ENCODE results near the gene RAB31.
A peak's percentile ranks its signal among the peaks of the same experiment; 100 is the strongest.
"Not testable (repeated sequence)": the region's sequence is repeated elsewhere in the genome, so short reads cannot be mapped to it uniquely, and the experiment has no call there.

RAB31 gene

DNA sequence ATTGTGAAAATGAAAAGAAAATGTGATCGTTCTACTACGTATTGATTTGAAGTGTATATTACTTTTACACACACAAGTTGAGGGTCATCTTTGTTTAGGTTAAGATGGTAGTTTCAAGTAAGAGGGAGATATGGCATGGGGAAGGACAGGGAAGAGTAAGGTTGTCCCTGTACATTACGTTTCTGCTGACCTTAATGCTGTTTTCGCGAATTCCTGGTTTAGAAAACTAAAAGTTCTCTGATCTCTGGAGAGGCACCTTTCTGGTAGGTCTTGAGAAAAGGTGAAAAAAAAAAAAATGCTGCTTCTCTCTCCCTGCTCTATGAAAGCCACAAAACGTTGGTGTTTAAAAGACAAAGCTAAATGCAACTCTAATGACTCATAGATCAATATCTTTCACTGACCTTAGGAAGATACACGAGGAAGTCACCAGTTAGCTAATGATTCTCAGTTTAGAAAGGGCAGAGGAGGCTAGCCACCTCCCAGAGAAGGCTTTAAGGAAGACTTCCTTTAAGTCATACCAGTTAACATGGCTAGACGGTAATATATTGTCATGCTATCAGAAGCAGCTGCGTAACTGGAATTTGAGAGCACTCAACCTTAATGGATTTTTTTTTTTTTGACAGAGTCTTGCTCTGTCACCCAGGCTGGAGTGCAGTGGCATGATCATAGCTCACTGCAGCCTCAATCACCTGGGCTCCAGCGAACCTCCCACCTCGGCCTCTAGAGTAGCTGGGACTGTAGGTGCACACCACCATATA is 190.9 kb downstream of the RAB31 start:
- DNase-seq: peak; percentile 19

DNA sequence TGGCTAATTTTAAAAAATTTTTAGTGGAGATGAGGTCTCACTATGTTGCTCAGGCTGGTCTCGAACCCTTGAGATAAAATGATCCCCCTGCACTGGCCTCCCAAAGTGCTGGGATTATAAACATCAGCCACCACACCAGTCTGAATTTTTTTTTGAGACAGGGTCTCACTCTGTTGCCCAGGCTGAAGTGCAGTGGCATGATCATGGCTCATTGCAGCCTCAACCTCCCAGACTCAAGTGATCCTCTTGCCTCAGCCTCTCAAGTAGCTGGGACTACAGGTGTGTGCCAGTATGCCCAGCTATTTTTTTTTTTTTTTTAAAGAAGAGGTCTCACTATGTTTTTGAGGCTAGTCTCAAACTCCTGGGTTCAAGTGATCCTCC is 191.4 kb downstream of the RAB31 start:
- DNase-seq: not testable (repeated sequence)

DNA sequence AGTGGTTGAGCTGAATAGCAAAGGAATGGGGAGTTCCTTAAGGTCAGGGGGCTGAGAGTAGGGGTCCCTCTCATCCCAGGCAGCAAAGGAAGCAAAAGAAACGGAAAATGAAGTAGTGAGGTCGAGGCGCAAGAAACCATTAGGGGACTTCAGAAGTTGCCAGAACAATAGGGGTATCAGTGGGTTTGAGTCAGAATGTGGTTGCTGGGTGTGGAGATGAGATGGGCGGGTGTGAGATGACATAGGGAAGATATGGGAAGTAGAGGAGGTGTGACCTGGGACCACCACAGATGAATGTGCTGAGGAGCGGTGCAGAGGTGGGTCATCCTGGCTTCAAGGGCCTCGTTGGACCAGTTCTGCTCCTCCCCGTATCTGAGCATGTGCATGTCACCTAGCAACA is 192.6 kb downstream of the RAB31 start:
- DNase-seq: no peak

DNA sequence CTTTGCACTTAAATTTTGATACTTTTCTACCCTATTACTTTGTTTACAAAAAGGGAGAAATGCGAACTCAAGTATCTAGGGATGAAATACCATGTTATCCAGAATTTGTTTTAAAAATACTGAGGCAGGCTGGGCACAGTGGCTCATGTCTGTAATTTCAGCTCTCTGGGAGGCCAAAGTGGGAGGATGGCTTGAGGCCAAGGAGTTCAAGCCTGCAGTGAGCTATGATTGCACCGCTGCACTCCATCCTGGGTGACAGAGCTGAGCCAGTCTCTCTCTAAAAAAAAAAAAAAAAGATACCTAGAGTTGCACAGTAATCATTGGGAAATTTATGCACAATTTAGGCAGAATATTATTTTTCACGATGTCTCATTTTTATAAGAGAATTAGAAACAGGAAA is 193.3 kb downstream of the RAB31 start:
- no peak for DNase-seq

DNA sequence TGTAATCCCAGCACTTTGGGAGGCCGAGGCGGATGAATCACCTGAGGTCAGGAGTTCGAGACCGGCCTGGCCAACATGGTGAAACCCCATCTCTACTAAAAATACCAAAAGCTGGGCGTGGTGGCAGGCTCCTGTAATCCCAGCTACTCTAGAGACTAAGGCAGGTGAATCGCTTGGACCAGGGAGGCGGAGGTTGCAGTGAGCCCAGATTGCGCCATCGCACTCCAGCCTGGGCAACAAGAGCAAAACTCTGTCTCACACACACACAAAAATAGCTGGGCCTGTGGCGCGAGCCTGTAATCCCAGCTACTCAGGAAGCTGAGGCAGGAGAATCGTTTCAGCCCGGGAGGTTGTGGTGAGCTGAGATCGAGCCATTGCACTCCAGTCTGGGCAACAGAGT is 194.2 kb downstream of the RAB31 start:
- DNase-seq: not testable (repeated sequence)

DNA sequence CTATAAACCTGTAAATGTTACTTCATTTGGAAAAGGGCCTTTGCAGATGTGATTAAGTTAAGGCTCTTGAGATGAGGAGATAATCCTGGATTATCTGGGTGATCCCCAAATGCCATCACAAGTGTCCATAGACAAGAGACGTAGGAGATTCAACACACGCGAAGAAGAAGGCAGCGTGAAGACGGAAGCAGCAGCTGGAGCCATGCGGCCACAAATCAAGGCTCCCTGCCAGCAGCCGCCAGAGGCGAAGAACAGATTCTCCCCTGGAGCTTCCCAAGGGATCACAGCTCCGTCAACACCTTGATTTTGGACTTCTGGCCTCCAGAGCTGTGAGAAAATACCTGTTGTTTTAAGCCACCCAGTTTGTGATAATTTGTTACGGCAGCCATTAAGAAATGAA is 194.7 kb downstream of the RAB31 start:
- DNase-seq: no peak

DNA sequence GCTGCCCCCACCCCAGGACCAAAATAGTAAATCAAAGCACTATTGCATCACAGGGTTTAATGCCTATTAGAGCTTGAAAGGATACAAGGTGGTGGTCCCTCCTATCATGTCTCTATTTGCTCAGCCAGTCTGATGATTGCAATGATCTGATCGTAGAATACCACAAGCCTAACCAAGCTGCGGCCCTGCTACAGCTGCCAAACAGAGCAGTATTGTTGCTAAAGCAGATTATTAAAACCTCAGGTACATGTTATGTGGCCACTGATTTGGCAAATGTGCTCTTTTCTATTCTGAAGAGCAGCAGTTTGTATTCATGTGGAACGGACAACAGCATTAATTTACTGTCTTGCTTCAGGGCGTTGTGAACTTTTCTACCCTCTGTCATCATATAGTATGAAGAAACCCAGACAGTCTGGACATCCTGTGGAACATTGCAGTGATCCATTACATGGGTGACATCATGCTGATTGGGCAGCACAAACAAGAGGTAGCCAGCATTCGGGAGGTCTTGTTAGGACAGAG is 197.4 kb downstream of the RAB31 start:
- no peak for DNase-seq

DNA sequence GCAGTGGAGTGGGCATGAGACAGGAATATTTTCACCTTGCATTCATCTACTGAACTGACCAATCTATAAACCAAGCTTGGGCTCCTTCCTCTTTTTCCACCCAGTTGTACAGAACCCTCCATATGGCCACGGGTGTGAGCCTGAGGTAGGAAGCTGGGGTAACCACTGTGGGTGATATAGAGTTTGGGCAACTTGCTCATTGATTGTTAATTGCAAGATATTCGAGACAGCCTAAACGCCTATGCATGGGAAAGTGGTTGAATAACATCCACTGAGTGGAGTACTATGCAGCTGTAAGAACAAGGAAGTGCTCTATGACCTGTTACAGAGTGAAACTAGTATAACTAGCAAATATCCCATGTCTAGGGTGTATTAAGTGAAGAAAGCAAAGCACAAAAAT is 198.4 kb downstream of the RAB31 start:
- DNase-seq: no peak

DNA sequence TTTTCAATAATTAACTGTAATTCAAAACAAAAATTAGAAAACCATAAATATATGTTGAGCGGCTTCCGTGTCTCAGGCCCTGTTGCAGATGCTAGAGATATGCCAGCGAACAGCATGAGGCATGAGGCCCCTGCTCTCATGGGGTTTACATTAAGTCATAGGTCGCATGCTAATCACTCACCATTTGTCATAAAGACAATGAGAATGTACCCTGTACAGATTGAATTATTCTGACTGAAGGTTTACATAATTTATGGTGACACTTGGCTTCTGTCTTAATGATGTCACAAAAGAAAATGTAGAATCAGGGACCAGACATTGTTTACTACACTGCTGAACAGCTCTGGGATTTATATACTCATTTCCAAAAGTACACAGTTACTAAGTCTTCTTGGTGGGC is 199.8 kb downstream of the RAB31 start:
- no peak for DNase-seq

DNA sequence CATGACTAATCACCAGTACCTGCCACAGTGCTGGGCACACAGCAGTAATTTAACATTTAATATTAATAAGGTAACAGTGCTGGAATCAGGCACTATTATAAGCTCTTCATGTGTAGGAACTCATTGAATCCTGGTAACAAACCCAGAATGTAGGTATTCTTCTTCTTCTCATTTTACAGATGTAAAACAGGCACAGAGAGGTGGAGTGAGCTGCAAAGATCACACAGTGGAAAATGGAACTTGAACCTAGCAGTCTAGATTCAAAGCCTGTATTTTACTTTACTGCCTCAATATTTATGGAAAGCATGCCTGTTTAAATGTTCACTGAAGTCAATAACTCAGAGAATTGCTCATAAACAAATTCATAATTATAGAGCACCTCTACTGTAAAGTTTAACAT is 202.0 kb downstream of the RAB31 start:
- no peak for DNase-seq

DNA sequence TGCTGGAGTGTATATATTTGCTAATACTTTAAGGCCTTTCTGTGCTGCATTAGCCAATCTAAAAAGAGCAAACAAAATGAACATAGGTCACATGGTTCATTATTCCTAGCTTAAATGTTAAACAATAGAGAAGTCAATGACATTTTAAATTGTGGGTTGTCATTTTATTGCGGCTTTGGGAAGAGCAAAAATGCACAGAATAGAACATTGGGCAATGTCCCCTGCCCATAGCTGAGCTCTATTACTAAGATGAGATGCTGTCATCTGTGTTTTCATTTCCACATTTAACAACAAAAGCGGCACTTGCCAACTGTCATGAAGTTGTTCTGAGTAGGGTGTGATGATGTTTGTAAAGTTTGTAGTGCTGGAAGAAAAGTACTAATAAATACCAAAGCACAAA is 202.6 kb downstream of the RAB31 start:
- DNase-seq: no peak

DNA sequence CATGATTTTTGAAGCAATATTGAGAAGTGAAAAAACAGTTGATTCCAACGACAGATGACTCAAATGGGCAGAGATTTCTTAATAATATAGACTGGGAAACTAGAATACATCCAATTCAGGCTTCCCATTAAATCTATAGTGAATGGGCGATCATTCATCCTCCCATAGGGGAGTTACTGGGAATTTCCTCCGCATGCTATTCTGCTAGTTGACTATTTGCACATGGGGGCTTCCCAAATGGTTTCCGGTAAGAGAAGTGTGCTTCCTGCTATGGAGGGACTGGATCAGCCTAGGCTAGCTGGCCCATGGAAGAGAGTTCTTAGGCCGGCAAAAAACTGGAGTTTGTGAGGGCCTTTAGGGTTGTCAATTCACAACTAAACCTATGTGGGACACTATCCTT is 203.1 kb downstream of the RAB31 start:
- no peak for DNase-seq
